Endothelial cell of umbilical vein (primary cell): ENCODE measurements around the gene ACE.

ENCODE experiments used
- EZH2 ChIP-seq: IDR thresholded peaks from 2 replicates; pipeline ENCODE4 v1.6.1; 2012; ENCODE audit warnings: borderline replicate concordance, low read depth, mild to moderate bottlenecking, moderate library complexity, low read length, inconsistent platforms; ENCODE audit not compliant: severe bottlenecking
- FOS ChIP-seq: IDR thresholded peaks from 2 replicates; pipeline ENCODE4 v1.6.1; 2011; ENCODE audit warnings: mild to moderate bottlenecking, low read length, moderate library complexity, borderline replicate concordance; ENCODE audit not compliant: insufficient read depth
- JUN ChIP-seq: IDR thresholded peaks from 2 replicates; pipeline ENCODE4 v1.6.1; 2011; ENCODE audit warnings: borderline replicate concordance, low read depth; ENCODE audit not compliant: insufficient read length, insufficient read depth
- POLR2A ChIP-seq: IDR thresholded peaks from 2 replicates; pipeline ENCODE4 v1.6.1; 2012; ENCODE audit warnings: low read depth, mild to moderate bottlenecking, control low read depth, low read length
- POLR2AphosphoS5 ChIP-seq: IDR thresholded peaks from 2 replicates; pipeline ENCODE4 v1.6.1; 2012; ENCODE audit warnings: low read depth, mild to moderate bottlenecking, control low read depth, low read length, moderate library complexity; ENCODE audit not compliant: insufficient read depth
- TF ChIP-seq, protein P1 (sequence below), 2 donors: IDR thresholded peaks; 1 replicate in 1 of 2; 2 replicates in 1 of 2; pipeline ENCODE4 v1.5.1; 2011; ENCODE audit warnings: low read length in 2 of 2, mild to moderate bottlenecking in 2 of 2, moderate library complexity in 2 of 2, control low read depth in 1 of 2, inconsistent platforms in 1 of 2, low read depth in 1 of 2; ENCODE audit not compliant: insufficient read depth in 1 of 2; ENCODE audit errors: extremely low read depth in 1 of 2

- TF ChIP-seq, protein P1, sequence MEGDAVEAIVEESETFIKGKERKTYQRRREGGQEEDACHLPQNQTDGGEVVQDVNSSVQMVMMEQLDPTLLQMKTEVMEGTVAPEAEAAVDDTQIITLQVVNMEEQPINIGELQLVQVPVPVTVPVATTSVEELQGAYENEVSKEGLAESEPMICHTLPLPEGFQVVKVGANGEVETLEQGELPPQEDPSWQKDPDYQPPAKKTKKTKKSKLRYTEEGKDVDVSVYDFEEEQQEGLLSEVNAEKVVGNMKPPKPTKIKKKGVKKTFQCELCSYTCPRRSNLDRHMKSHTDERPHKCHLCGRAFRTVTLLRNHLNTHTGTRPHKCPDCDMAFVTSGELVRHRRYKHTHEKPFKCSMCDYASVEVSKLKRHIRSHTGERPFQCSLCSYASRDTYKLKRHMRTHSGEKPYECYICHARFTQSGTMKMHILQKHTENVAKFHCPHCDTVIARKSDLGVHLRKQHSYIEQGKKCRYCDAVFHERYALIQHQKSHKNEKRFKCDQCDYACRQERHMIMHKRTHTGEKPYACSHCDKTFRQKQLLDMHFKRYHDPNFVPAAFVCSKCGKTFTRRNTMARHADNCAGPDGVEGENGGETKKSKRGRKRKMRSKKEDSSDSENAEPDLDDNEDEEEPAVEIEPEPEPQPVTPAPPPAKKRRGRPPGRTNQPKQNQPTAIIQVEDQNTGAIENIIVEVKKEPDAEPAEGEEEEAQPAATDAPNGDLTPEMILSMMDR (IDR thresholded peaks at IDR 0.05; ENCODE audit: extremely low read depth in 1 of 2, insufficient read depth in 1 of 2, low read depth in 1 of 2, low read length in 2 of 2), result no peak
- TF ChIP-seq EZH2 (no peak), JUN (no peak), POLR2A (no peak), POLR2AphosphoS5 (no peak), FOS (no peak)
Measured at GRCh38 chr17:63500543-63501390, 23.9 kb downstream of the ACE start.
